ENCODE data around the gene NINL.

Gene NINL

DNA sequence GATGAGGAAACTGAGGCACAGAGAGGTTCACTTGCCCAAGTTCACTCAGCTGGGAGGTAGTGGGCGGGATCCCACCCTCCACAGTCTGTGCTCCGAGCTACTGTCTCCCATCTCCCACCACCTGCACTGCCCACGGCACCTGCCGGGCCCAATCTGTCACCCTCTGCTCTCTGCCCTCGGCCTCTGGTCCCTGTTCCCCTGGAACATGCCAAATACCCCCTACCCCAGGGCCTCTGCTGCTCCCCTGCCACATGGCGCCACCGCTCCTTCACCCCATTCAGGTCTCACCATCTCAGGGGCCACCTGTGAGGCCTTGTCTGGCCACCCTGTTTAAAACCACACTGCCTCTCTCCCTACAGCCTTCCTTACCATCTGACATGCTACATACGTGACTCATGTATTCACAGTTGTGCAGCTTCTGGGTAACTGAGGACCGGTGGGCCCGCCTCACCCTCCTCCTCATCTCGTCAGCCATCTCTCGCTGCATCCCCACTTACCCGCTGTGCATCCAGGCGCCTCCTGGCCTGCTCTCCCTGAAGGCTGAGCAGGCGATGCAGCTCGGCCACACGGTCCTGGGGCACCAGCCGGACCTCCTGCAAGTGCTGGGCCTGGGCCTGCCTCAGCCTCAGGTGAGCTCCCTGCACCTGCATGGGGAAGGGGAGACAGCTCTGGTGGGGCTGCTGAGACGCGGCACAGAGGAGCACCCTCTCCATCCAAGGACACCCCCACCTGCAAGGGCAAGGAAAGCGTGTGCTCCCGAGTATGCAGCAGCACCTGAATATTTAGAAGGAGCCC is 127.2 kb downstream of the NINL start:
- TF ChIP-seq TAF1 (IDR thresholded peaks at IDR 0.05; ENCODE audit: borderline replicate concordance, insufficient read depth, low read length): no peak
- no peak for TF ChIP-seq FOXP2 (optimal IDR thresholded peaks at IDR 0.05; ENCODE audit: borderline replicate concordance, extremely low read depth, extremely low read length, insufficient read depth)
- TF ChIP-seq SIN3A (IDR thresholded peaks at IDR 0.05; ENCODE audit: borderline replicate concordance, insufficient read depth, low read length): no peak
- TF ChIP-seq, protein P1, sequence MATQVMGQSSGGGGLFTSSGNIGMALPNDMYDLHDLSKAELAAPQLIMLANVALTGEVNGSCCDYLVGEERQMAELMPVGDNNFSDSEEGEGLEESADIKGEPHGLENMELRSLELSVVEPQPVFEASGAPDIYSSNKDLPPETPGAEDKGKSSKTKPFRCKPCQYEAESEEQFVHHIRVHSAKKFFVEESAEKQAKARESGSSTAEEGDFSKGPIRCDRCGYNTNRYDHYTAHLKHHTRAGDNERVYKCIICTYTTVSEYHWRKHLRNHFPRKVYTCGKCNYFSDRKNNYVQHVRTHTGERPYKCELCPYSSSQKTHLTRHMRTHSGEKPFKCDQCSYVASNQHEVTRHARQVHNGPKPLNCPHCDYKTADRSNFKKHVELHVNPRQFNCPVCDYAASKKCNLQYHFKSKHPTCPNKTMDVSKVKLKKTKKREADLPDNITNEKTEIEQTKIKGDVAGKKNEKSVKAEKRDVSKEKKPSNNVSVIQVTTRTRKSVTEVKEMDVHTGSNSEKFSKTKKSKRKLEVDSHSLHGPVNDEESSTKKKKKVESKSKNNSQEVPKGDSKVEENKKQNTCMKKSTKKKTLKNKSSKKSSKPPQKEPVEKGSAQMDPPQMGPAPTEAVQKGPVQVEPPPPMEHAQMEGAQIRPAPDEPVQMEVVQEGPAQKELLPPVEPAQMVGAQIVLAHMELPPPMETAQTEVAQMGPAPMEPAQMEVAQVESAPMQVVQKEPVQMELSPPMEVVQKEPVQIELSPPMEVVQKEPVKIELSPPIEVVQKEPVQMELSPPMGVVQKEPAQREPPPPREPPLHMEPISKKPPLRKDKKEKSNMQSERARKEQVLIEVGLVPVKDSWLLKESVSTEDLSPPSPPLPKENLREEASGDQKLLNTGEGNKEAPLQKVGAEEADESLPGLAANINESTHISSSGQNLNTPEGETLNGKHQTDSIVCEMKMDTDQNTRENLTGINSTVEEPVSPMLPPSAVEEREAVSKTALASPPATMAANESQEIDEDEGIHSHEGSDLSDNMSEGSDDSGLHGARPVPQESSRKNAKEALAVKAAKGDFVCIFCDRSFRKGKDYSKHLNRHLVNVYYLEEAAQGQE (IDR thresholded peaks at IDR 0.05; ENCODE audit: insufficient read depth in 1 of 2, low read depth in 2 of 2, low read length in 2 of 2): no peak

DNA sequence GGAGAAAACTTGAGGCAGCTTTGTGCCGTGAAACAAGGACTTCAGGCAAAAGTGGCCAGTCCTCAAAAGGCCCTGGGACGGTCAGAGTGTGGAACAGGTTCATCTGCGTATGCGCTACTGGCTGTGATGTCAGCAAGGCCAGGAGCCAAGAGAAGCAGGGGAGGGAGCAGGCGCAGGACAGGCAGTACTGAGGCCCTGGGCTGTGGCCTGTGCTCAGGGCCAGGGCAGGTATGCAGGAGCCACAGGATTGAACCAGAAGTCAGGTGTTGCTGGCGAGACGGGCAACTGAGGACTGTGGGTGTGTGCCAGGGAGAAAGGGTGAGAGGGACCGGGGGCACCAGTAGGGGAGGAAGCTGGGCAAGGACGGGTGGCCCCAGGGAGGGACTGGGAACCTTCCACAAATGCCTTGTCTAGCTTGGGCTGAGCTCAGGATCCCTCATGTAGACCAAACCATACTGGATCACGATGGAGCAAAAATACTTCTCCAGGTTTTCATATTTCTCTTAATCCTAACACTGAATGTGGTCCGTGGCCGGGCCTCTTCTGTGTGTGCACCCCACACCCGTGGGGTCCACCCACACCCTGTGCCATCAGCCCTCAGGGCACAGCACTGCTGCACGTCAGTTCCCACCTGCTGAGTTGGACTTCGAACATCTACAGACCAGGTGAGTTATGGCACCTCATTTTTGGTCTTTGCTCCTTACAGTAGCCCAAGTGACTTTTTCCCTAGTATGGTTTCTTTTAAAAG is 131.0 kb downstream of the NINL start:
- TF ChIP-seq, protein P1 (IDR thresholded peaks at IDR 0.05; ENCODE audit: insufficient read depth in 1 of 2, low read depth in 2 of 2, low read length in 2 of 2): no peak
- TF ChIP-seq SIN3A (IDR thresholded peaks at IDR 0.05; ENCODE audit: borderline replicate concordance, insufficient read depth, low read length): no peak
- no peak for TF ChIP-seq POLR2AphosphoS5 (IDR thresholded peaks at IDR 0.05; ENCODE audit: low read depth, low read length)
- no peak for TF ChIP-seq TAF1 (IDR thresholded peaks at IDR 0.05; ENCODE audit: borderline replicate concordance, insufficient read depth, low read length)
- no peak for TF ChIP-seq FOXP2 (optimal IDR thresholded peaks at IDR 0.05; ENCODE audit: borderline replicate concordance, extremely low read depth, extremely low read length, insufficient read depth)

DNA sequence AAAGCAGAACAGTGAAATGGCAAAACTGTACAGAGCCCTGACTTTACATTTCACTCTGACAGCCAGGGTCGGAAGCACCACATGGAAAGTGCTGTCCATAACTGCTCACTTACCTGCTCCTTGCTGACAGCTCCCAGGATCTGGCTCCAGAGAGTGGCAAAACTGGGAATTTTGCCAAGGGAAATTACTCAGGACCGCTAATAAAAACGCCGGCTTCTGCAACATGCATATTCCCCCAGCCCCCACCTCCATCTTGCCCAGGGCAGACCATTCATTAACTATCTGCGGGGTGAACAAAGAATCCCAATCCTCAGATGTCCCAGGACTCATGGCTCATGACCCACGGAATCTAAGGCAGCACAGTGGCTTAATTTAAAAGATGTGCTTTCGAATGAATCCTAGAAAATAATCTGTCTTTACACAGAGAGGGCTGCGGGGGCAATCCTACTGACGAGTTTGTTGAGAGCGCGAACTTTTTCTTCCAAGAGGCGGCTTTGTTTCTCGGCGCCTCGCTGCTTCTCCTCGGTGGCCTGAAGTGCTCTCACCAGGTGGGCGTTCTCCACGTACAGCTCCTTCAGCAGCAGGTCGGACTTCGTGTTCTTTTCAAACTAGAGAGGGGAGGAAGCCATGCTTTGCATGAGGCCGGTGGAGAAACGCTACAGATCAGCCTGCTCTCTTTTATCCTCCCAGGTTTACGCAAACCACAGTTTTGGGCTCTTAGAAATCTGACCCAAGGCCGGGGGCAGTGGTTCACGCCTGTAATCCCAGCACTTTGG is 132.1 kb downstream of the NINL start:
- TF ChIP-seq TAF1 (IDR thresholded peaks at IDR 0.05; ENCODE audit: borderline replicate concordance, insufficient read depth, low read length) (no peak), SIN3A (IDR thresholded peaks at IDR 0.05; ENCODE audit: borderline replicate concordance, insufficient read depth, low read length) (no peak), POLR2AphosphoS5 (IDR thresholded peaks at IDR 0.05; ENCODE audit: low read depth, low read length) (no peak), FOXP2 (optimal IDR thresholded peaks at IDR 0.05; ENCODE audit: borderline replicate concordance, extremely low read depth, extremely low read length, insufficient read depth) (no peak)
- TF ChIP-seq, protein P1 (IDR thresholded peaks at IDR 0.05; ENCODE audit: insufficient read depth in 1 of 2, low read depth in 2 of 2, low read length in 2 of 2): no peak

DNA sequence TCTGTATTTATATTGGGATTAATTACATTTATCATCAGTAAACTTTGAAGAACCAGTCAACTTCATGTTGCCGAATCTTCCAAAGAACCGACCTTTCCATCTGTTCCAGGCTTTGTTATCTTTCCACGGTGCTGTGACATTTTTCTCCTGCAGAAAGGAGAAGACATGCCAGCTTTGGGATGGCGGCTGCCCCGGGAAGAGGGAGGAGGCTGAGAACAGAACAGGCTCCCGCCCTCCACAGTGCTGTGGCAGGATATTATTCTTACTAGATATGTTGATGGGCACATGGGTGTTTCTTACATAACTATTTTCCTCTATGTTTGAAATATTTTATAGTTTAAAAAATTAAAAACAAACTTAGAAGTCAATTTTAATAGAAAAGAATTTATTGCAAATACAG is 133.0 kb downstream of the NINL start:
- TF ChIP-seq POLR2AphosphoS5 (IDR thresholded peaks at IDR 0.05; ENCODE audit: low read depth, low read length) (no peak), SIN3A (IDR thresholded peaks at IDR 0.05; ENCODE audit: borderline replicate concordance, insufficient read depth, low read length) (no peak), FOXP2 (optimal IDR thresholded peaks at IDR 0.05; ENCODE audit: borderline replicate concordance, extremely low read depth, extremely low read length, insufficient read depth) (no peak), TAF1 (IDR thresholded peaks at IDR 0.05; ENCODE audit: borderline replicate concordance, insufficient read depth, low read length) (no peak)
- TF ChIP-seq, protein P1 (IDR thresholded peaks at IDR 0.05; ENCODE audit: insufficient read depth in 1 of 2, low read depth in 2 of 2, low read length in 2 of 2): no peak
